ENCODE measurements around the gene GCNT1.

GCNT1 gene

DNA sequence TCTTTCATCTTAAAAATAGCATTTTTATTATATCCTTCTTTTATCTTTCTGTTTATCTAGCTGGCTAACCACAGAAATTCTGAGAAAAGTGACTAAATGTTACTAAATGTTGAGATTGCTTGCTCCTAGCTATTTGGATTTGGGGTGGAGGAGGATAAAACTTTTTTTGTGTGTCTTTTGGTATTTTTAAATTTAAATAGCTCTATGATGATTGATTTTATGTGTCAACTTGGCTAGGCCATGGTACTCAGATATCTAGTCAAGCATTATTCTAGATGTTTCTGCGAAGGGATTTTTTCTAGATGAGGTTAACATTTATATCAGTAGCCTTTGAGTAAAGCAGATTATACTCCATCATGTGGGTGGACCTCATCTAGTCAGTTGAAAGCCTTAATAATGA is 75.0 kb downstream of the GCNT1 start:
- H3K27ac ChIP-seq: no peak overlapping the region
- TF ChIP-seq ZFX (IDR thresholded peaks at IDR 0.05; ENCODE audit: borderline replicate concordance): no peak
- TF ChIP-seq, protein P1, sequence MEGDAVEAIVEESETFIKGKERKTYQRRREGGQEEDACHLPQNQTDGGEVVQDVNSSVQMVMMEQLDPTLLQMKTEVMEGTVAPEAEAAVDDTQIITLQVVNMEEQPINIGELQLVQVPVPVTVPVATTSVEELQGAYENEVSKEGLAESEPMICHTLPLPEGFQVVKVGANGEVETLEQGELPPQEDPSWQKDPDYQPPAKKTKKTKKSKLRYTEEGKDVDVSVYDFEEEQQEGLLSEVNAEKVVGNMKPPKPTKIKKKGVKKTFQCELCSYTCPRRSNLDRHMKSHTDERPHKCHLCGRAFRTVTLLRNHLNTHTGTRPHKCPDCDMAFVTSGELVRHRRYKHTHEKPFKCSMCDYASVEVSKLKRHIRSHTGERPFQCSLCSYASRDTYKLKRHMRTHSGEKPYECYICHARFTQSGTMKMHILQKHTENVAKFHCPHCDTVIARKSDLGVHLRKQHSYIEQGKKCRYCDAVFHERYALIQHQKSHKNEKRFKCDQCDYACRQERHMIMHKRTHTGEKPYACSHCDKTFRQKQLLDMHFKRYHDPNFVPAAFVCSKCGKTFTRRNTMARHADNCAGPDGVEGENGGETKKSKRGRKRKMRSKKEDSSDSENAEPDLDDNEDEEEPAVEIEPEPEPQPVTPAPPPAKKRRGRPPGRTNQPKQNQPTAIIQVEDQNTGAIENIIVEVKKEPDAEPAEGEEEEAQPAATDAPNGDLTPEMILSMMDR (IDR thresholded peaks at IDR 0.05): no peak

DNA sequence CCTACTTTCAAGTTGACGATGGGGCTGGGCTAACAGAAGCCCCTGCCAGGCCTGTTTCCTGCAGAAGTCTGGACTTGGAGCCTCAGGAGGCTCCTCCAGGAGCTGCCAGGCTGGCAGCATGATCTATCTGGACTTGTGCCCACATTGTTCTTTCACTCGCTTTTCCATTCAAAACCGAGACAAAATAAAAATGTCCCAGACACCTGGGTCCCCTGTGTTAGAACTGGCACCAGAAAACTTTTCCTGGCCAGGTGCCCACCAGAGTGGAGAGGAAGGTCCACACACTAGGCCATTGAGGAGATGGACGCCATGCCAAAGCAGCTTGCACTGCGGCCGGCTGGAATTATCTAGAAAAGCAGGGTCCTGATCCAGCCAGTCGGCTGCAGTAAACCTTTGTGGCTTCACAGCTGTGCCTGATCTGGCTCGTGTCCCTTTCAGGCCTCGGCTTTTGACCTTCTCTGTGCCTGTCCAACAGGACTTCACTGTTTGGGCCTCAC is 78.2 kb downstream of the GCNT1 start:
- TF ChIP-seq ZFX (IDR thresholded peaks at IDR 0.05; ENCODE audit: borderline replicate concordance): no peak
- TF ChIP-seq, protein P1 (IDR thresholded peaks at IDR 0.05): no peak

DNA sequence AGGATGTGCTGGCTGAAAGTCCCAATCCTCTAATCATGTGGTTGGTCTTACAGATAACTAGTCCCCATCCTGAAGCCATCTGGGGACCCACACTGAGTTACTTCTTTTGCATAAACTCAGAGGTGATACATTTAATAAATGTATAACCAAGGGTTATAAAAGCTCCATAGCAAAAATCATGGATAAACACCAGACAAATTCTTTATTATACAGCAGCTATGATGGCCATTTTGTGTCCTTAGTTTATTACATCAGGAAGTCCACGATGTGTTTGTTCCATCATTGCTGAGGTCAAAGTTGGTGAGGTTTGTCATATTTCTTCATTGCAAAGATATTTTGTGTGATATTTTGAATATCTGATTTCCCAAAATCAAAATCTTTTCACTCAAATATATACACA is 80.2 kb downstream of the GCNT1 start:
- H3K27ac ChIP-seq: no peak overlapping the region
- TF ChIP-seq, protein P1 (IDR thresholded peaks at IDR 0.05): no peak
- TF ChIP-seq ZFX (IDR thresholded peaks at IDR 0.05; ENCODE audit: borderline replicate concordance): no peak

More for the DNA sequence above, 78.2 kb downstream of the GCNT1 start:
- no peak overlapping the region for H3K27ac ChIP-seq

- no peak for TF ChIP-seq ZFX (IDR thresholded peaks at IDR 0.05; ENCODE audit: borderline replicate concordance)
- TF ChIP-seq, protein P1 (IDR thresholded peaks at IDR 0.05): peak; percentile 43
Observed at GRCh38 chr9:76542360-76542759, 83.4 kb downstream of the GCNT1 start.

DNA sequence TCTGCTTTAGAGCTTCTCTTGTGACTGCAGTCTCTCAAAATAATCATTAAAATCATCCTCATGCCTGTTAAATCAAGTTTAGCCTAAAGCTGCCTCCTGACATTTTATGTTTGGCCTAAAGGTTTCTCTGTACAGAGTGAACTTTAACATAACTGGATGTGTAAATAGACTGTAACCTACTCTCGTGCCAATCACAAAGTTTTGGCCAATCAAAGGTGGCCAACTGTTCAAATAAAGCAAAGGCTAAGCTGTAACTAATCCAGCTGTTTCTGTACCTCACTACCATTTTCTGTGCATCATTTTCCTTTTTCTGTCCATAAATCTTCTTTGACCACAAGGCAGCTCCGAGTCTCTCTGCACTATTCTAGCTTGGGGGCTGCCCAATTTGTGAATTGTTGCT is 86.2 kb downstream of the GCNT1 start:
- TF ChIP-seq, protein P1 (IDR thresholded peaks at IDR 0.05): no peak
- TF ChIP-seq ZFX (IDR thresholded peaks at IDR 0.05; ENCODE audit: borderline replicate concordance): no peak
- H3K27ac ChIP-seq: peak overlapping the region; percentile 84

More at GRCh38 chr9:76542360-76542759, 83.4 kb downstream of the GCNT1 start:
- peak overlapping the region; percentile 63 for H3K27ac ChIP-seq

- TF ChIP-seq, protein P1 (IDR thresholded peaks at IDR 0.05): no peak
- TF ChIP-seq ZFX (IDR thresholded peaks at IDR 0.05; ENCODE audit: borderline replicate concordance): no peak
- no peak overlapping the region for H3K27ac ChIP-seq
Observed at GRCh38 chr9:76552181-76552580, 93.2 kb downstream of the GCNT1 start.

GRCh38 chr9:76552751-76553455 is 93.9 kb downstream of the GCNT1 start:
- TF ChIP-seq, protein P1 (IDR thresholded peaks at IDR 0.05): no peak
- no peak for TF ChIP-seq ZFX (IDR thresholded peaks at IDR 0.05; ENCODE audit: borderline replicate concordance)
- no peak overlapping the region for H3K27ac ChIP-seq

All from 22Rv1 (cell line).